ENCODE results near the gene SGSM2.

Gene SGSM2

DNA sequence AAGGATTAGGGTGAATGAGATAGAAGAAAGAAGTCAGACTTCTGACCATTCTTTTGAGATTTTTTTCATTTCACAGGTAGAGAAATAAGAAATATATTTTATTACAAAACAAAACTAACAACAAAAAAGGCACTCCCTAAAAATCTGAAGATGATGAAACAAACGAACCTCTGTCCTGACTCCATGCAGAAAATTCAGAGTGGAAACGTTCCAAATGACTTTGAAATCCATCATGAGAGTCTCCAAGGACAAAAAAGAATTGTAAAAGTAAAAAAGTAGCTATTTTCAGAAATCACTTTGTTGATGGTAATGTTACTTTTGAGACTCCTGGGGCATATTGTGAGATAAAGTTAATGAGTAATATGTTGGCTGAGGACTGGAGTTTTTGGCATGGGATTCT is 89.9 kb downstream of the SGSM2 start:
- no peak for DNase-seq

DNA sequence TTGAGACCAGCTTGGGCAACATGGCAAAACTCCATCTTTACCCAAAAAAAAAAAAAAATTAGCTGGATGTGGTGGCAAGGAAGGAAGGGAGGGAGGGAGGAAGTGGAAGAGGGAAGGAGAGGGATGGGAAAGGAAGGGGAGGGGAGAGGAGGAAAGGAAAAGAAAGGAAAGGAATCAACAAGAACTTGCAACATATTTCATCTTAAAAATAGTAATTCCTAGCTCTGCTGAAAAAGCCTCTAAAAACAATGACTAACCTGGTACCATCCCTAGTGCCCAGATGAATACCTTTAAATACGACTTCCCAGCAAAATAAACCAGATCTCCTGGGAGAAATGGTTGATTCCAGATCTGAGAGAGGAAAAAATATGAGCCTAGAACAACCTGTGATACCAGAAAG is 90.6 kb downstream of the SGSM2 start:
- DNase-seq, result no peak
